RCC 7860 (cell line): Measurements from ENCODE around the gene USP40.
A peak's percentile ranks its signal among the peaks of the same experiment; 100 is the strongest.

Experiments
- DNase-seq: peaks from one replicate; pipeline ENCODE4 v3.0.0-alpha.2; 2015; ENCODE audit warnings: low spot score
- FAIRE-seq: peaks from 2 replicates; lab custom pipeline; 2012; peaks lifted over from hg19 to GRCh38; lab: Jason Lieb, UNC

Gene USP40

DNA sequence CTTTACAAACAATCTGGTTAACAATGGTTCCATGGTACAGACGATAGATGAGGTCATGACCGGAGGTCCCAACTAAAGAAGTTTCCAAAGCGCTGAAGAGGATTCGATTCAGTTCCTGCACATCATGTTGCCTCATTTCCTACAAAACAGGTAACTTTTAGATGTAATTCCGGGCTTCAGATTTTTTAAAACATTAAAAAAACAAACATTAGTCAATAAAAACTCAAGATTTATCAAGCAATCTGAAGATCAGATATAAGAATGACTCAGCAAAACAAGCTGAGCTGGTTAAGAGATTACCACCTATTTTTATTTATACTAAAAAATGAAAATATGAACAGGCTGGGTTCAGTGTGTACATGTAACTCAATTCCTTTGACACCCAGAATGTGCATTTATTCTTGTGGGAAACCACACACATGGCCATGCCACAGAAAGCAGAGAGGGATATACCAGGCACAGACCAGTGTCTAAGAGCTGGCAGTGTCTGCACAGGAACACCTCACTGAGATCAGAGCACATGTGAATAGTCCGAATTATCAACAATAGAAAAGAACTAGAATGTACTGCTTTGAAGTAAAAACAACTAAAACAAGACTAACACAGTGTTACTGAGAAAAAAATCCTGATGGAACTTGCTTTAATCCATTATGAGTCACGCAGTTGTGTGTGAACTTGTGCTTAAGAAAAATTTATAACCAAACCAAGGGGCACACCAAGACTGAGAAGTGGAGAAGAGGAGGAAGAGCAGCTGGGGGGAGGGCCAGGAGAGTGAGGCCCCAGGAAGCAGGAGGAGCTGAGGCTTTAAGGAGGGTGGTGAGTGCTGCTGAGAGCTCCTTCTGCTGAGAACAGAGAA is 9.5 kb downstream of the USP40 start:
- FAIRE-seq (peak; percentile 90), DNase-seq (peak; percentile 74)

DNA sequence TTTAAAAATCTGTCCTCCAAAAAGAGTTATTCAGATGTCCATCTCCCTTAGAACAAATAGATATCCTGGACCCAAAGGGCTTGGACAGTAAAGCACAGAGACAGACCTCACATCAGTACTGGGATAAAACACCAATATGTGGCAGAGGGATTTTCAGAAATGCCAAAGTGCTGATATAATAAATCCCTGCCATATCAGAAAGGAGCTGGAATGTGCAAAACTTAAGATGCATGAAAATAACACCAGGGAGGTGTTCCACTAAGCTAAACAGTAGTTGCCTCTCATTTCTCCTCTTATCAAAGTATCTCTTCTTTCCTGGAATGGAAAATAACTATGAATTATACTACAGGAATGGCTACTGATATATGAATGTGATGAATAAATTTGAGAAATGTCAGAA is 13.2 kb downstream of the USP40 start:
- DNase-seq (no peak), FAIRE-seq (no peak)

DNA sequence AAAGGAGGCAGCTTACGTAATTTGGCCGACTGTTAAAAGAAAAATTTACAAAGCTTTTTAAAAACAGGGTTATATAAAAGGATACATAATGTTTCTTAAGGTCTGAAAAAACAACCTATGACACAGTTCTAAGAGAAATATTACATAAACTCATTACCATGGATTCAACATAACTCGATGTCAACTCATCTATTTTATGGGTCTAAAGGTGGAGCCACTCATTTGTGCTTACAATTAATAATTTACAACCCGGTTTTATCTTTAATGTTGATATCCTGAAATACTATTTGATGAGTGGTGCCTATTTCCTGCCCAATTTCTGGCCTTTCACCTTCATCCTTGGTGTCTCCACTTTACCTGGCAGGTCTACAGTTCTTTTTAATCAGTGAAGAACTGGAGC is 15.1 kb downstream of the USP40 start:
- DNase-seq (no peak), FAIRE-seq (peak; percentile 36)

DNA sequence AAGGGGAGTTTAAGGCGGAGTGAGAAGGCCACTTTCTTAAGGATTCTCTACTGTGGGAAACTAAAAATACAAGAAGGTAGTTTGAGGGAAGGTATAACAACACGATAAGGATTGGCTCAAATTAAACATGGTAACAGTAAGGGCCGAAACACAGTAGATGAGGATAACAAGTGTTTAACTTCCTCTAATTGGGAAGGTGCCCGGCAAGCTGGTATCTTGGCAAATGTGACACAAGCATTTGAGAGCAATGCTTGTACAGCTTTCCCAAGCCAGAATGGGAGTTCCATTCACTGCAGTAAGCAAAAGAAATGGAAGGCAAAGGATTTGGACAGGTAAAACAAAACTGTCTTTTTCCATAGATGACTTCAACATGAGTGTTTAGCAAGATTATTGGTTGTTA is 19.8 kb downstream of the USP40 start:
- no peak for FAIRE-seq
- no peak for DNase-seq

DNA sequence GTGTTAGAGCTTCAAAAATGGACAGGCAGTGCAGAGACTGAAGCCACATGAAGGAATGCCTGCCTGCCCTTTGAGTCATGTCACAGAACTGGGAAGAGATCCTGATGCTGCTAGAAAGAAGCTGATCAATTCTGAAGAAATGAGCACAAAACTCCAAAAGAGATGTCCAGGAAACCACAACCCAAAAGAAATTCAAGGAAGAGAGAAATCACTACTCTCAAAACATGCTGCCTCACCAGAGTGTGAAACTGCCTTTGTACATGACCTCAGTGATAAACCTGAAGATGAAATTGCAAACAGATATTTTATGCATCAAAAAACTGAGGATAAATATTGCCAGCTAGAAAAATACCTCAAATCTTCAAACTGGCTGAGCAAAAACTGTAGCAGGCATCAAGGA is 20.5 kb downstream of the USP40 start:
- FAIRE-seq (no peak), DNase-seq (no peak)

DNA sequence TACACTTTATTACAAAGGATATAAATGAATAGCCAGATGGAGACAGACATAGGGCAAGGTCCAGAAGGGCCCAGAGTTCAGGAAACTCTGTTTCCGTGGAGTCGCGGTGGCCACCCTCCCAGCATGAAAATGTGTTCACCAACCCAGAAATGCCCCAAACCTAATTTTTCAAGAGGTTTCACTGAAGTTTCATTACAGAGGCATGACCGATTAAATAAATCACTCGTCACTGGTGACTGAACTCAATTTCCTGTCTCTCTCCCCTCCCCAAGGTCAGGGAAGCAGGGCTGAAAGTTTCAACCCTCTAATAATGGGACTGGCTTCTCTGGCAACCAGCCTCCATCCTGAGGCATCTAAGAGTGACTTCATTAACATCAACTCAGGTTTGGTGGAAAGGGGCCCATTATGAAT is 22.4 kb downstream of the USP40 start:
- DNase-seq (peak; percentile 75), FAIRE-seq (peak; percentile 91)

DNA sequence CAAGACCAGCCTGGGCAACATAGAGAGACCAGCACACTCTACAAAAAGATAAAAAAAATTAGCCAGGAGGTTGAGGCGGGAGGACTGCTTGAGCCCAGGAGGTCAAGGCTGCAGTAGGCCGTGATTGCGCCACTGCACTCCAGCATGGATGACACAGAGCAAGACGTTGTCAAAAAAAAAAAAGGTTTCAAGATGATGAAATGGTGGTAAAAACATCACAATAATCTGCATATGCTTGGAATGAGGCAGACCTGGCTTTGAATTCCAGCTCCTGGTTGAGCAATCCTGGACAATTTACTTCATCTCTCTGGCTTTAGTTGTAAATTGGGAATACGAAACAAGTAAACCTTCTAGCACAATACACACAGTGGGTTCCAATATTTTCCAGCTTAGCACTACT is 24.1 kb downstream of the USP40 start:
- FAIRE-seq (no peak), DNase-seq (no peak)

DNA sequence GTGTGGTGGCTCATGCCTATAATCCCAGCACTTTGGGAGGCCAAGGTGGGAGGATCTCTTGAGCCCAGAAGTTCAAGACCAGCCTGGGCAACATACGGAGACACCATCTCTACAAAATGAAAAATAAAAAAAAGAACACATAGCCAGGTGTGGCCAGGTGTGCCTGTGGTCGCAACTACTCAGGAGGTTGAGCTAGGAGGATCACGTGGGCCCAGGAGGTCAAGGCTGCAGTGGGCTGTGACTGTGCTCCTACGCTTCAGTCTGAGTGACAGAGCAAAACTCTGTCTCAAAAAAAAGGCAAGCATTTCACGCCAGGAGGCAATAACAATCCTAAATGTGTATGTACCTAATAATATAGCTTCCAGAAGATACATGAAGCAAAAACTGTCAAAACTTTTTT is 27.8 kb downstream of the USP40 start:
- FAIRE-seq: no peak
- no peak for DNase-seq

DNA sequence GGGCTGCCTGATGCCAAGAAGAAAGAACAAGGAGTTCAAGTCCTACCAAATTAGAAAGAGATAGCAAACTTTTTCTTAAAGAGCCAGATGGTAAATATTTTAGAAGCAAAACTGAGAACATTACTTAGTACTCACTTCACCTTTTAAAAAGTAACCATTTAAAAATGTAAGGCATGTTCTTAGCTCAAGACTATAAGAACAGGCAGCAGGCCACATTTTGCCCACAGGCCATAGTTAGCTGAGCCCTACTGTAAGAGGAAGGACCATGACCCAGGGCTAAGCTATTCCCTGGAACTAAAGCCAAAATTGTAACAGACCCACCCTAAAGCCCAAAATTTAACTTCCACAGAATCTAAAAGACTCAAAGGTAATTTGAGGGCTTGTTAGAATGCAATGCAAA is 31.3 kb downstream of the USP40 start:
- FAIRE-seq (no peak), DNase-seq (no peak)

DNA sequence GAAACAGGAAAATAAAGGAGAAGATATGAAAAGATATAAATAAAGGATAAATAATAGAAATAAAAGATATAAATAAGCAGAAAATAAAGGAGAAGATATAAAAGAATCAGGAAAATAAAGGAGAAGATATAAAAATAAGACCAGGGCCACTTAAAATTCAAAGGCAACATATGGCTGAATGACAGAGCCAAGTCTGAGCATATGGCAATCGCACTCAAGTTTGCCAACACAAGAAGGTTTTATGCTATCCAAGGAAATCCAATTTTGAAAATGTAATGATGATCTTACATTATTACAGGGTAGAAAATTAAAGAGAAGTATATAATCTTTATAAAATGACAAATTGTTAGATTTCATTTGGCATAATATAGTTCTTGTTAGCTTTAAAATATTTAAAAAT is 33.6 kb downstream of the USP40 start:
- no peak for FAIRE-seq
- no peak for DNase-seq

DNA sequence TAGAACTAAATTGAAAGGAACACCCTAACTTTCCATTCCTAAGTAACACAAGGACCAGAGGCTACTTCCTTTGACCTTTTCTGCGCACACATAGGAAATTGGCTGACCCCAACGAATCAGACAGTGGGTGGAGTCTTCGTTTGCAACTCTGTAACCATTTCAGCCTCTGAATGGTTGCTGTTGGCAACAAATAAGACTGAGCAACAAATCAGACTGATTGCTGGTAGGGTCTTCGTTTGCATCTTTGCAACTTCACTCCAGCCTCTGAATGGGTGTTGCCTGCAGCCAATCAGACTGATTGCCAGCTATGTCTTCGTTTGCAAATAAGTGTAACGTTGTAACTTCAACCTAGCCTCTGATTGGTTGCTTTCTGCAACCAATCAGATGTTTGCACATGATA is 34.6 kb downstream of the USP40 start:
- DNase-seq (no peak), FAIRE-seq (no peak)

DNA sequence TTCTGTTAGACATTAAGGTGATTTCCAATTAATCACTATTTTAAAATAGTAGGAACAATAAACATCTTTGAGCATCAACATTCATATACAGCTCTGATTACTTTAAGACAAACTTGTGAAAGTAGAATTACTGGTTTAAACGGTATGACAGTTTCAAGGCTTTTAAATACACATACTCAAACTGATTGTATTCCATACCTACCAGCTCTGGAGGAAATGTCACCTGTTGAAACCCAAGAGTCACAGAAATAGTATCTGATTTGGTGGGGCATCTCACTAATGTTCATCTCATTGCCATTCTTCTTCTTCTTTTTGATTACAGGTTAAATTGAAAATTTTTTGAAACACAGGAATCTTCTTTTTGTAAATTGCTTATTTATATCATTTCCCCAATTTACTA is 36.2 kb downstream of the USP40 start:
- DNase-seq (no peak), FAIRE-seq (no peak)

DNA sequence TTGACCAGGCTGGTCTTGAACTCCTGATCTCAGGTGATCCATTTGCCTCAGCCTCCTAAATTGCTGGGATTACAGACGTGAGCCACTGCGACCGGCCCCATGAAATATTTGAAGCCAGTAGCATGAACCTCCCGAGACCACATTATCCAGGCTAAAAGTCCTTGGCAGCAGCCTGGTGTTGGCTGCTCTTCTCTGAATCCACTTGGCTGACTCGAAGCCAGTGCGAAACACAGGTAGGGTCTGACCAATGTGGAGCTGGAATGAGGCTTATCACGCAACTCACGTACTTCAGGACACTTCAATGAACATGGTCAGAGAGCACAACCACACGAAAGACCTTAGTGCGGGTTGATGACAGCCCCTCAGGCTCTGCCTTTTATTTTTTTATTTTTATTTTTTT is 38.4 kb downstream of the USP40 start:
- DNase-seq (no peak), FAIRE-seq (no peak)

DNA sequence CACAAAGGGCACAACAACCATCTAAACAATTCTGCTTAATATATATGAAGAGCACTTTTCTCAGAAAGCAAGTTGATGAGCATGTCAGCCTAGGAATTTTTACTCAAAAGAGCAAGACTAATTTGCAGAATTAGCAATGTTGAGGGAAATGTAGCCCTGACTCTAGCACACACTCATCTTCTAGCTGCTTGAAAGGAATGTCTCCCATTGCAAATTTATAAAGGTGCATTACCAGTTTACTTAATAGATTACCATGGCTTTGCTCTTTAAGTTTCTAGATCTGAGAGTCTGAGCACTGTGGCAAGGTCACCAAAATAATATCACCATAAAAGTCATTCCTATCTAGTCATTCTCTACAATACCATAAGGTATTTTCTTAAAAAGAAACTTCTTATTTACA is 40.8 kb downstream of the USP40 start:
- DNase-seq (no peak), FAIRE-seq (no peak)

DNA sequence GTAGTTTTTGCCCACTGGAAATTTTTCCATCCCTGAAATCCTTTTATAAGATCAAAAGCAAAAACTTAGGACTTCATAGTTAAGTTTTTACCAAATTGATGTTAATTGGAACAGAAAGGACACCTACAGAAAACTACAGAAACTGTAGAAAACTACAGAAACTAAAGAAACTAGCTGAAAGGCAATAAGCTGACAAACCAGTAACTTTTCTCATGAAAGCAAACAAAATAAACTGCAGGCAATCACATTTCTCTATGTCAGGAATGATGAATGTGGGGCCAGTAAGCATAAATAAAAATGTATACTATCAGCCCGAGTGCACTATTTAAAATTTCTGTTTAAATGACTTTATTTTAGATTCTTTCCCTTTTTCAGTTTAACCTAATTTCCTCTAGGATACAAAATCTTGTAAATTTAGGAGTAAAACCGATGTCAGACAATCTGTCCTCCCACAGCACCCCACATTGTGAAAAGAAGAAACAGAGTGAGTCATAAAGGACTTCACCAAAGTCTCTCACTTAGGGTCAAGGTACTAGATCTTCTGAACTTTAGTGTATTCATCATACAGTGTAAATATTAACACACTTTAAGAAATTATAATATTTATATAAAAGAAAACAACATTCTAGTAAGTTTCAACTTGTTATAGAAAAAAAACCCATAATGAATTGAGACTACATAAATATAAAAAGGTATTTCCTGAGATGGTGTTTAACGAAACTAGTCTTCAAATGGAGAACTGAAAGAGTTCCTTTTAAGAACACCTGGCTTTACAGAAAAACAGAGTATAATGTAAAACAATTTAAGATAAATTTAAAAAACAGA is 46.6 kb downstream of the USP40 start:
- FAIRE-seq (peak; percentile 49), DNase-seq (no peak)

DNA sequence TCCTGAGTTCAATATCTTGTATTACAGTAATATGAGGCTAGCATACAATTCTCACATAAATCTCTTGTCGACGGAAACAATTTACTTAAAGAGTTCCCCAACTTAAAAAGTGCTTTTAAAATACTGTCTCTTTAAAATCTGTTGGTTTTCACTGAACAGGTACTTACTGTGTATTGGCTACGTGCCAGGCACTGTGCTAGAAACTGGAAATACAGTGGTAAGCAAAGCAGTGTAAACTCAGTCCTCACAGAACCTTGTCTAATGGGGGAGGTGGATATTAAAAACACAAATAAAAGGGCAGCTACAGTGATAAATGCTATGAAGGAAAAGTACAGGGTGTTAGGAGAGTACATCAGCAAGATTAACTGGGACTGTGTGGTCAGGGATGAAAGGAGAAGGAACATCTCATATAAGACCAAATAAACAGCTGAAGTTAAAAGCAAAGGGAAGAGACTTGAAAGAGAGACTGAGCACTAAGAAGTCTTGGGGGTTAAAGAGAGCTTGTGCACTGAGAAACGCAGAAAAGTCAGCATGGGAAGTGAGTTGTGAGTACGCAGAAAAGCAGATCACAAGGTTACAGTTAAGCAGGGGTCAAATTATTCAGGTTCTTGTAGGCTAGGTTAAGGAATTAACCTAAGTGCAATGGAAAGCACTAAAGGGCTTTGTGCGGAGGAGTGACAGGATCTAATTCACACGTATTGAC is 52.5 kb downstream of the USP40 start:
- FAIRE-seq (no peak), DNase-seq (no peak)

DNA sequence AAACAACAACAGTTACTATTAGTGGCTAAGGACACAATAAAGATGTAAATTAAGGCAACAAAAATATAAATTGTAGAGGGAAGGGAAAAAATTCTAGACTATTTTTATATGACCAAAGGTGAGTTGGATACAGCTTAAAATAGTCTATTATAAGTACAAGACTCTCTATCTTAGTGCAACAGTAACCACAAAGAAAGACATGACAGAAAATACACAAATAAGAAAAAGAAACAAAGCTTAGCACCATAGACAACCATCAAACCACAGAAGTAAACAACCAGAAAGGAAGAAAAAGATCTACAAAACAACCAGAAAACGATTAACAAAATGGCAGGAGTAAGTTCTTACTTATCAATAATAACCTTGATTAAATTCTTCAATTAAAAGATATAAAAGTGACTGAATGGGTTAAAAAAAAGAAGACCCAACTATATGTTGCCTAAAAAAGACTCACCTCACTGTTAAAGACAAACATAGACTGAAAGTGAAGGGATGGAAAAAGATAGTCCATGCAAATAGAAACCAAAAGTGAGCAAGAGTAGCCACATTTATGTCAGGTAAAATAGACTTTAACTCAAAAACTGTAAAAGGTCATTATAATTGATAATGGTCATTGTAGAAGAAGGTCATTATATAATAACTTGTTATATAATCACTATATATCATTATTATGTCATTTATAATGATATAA is 62.5 kb downstream of the USP40 start:
- FAIRE-seq: no peak
- no peak for DNase-seq

DNA sequence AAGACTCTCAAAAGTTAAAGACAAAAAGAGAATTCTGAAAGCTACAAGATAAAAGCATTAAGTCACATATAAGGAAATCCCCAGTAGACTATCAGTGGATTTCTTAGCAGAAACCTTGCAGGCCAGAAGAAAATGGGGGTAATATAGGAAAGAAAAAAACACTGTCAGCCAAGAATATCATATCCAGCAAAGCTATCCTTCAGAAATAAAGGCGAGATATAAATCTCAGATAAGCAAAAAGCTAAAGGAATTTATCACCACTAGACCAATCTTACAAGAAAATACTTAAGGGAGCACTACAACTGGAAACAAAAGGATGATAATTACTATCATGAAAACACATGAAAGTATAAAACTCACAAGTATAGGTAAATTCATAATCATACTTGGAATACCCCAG is 63.1 kb downstream of the USP40 start:
- FAIRE-seq: no peak
- no peak for DNase-seq

DNA sequence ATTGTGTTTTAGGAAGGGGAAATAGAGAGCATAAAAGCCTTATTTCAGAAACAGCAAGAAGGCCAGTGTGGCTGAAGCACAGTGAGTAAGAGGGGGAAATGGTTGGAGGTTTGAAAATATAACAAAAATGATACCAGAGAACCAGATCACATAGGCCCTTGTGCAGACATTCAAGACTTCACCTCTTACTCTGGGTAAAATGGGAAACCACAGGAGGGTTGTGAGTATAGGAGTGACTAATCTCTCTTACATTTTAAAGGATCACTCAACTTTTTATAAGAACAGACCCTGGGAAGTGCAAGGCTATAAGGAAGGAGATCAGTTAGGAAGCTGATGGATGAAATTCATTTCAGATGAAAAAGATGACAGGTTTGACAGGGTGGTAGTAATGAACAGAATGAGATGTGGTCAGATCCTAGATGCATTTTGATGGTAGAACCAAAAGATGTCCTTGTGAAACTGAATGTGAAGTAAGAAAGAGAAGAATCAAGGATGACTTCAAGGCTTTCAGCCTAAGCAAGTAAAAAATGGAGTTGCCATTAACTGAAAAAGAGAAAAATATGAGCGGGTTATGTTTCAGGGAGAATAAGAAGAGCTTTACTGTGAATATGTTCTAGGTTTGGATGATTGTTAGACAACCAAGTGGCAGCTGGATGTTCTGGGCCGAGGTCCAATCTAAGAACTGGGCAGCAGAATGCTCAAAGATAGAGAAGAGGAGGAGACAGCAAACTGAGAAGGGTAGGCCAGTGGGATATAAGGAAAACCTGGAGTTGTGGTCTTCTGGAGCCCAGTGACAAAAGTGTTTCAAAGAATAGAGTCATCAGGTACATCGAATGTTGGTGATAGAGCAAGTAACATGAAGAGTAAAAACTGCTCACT is 65.1 kb downstream of the USP40 start:
- FAIRE-seq: peak; percentile 91
- DNase-seq: peak; percentile 64

DNA sequence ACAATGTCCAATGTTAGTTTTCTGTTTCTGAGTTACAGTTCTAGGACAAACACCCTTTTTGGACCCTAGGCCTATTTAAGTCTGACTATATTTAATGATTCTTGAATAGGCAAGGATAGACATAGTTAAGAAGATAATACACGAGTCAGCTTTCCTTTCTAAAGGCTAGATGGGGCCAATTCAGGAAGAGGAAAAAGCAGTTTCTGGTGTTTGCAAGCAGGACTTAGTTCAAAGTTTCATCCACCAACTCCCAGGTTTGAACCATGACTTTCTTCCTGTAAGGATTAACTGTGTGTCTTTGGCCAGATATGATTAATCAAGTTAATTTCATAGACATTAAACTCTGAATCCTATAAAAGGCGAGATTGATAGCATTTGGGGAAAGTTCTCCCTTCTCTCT is 66.7 kb downstream of the USP40 start:
- DNase-seq (no peak), FAIRE-seq (no peak)
